ENCODE measurements around the gene RARA.

DNA sequence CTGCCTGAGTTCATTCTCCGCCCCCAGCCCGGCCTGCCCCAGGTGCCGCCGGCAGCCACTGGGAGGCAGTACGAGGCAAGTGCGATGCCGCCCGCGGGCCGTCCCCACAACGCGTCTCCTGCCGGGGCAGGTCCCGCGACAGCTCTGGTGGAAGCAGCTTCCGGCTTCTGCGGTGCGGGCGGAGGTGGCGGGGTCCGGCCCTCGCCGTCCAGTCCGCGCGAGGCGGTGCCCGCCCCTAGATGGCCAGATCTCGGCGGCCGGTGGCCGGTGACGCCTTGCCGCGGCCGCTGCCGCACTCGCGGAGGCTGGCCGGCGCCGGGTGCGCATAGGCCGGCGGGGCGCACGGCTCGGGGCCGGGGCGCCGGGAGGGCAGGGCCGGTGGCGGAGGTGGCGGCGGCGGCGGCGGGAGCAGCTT lies 53.7 kb downstream of the RARA start:
- TF ChIP-seq, protein P1, sequence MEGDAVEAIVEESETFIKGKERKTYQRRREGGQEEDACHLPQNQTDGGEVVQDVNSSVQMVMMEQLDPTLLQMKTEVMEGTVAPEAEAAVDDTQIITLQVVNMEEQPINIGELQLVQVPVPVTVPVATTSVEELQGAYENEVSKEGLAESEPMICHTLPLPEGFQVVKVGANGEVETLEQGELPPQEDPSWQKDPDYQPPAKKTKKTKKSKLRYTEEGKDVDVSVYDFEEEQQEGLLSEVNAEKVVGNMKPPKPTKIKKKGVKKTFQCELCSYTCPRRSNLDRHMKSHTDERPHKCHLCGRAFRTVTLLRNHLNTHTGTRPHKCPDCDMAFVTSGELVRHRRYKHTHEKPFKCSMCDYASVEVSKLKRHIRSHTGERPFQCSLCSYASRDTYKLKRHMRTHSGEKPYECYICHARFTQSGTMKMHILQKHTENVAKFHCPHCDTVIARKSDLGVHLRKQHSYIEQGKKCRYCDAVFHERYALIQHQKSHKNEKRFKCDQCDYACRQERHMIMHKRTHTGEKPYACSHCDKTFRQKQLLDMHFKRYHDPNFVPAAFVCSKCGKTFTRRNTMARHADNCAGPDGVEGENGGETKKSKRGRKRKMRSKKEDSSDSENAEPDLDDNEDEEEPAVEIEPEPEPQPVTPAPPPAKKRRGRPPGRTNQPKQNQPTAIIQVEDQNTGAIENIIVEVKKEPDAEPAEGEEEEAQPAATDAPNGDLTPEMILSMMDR (conservative IDR thresholded peaks at IDR 0.05), result peak; percentile 93
- peak; percentile 65; the same call in 1 of the 2 replicates for TF ChIP-seq ZFX (IDR thresholded peaks at IDR 0.05)
